ENCODE measurements around the gene SH3GL1. TPM values are rescaled to one million over a fixed set of nuclear protein-coding genes. Genes with fewer than 3 reads are reported as not detected.

Gene SH3GL1
- polyA plus RNA-seq, 1 donor (not counting 4 experiments of a cell fraction or from before 2014, with no cell fraction given): 47.4 TPM

- peaks cover 8% of the 10 kb centered on the region for H4K20me1 ChIP-seq (ENCODE audit: control insufficient read depth, extremely low read depth, insufficient read depth, low read length)
- H3K27ac ChIP-seq (ENCODE audit: control insufficient read depth, insufficient read depth, low read length): no peak overlapping the region
- peaks cover 97% of the 10 kb centered on the region for H3K79me2 ChIP-seq (ENCODE audit: control insufficient read depth, insufficient read depth, low read length)
- H3K4me1 ChIP-seq (ENCODE audit: control insufficient read depth, extremely low read depth, insufficient read depth, low read length): peaks cover 36% of the 10 kb centered on the region
- H3K9me3 ChIP-seq (ENCODE audit: control insufficient read depth, low read depth, low read length): no peaks in the 10 kb centered on the region
- TF ChIP-seq EZH2 (IDR thresholded peaks at IDR 0.05; ENCODE audit: low read length) (no peak), CTCF (optimal IDR thresholded peaks at IDR 0.05 in 1 of 3, IDR thresholded peaks at IDR 0.05 in 1 of 3, conservative IDR thresholded peaks at IDR 0.05 in 1 of 3; ENCODE audit: extremely low read depth in 1 of 3, insufficient read depth in 2 of 3, low read length in 3 of 3) (no peak)
- no peak overlapping the region for H3K4me2 ChIP-seq (ENCODE audit: control insufficient read depth, extremely low read depth, insufficient read depth, low read depth, low read length)
- no peak overlapping the region for H3K9ac ChIP-seq (ENCODE audit: control insufficient read depth, extremely low read depth, insufficient read depth, low read length)
- no peaks in the 10 kb centered on the region for H3K9me1 ChIP-seq (ENCODE audit: control insufficient read depth, extremely low read depth, insufficient read depth, low read length)
- peaks cover 8 to 30% of the 10 kb centered on the region in 2 experiments for H3K36me3 ChIP-seq (ENCODE audit: control insufficient read depth in 2 of 2, extremely low read depth in 1 of 2, insufficient read depth in 2 of 2, low read length in 2 of 2)
- no peak overlapping the region for H3K4me3 ChIP-seq (ENCODE audit: control insufficient read depth in 2 of 3, extremely low read depth in 1 of 3, insufficient read depth in 2 of 3, low read depth in 1 of 3, low read length in 3 of 3)
- H3K27me3 ChIP-seq (ENCODE audit: control insufficient read depth, extremely low read depth, insufficient read depth, low read length): no peaks in the 10 kb centered on the region
- dilution Hi-C loops (cut with MboI; ENCODE audit: extremely low pct_ligation_motif_present, low sequenced_read_pairs): no loop called here
- no peak overlapping the region for H2AFZ ChIP-seq (ENCODE audit: control insufficient read depth, low read length)
- no peak for FAIRE-seq
- no peak for DNase-seq (ENCODE audit: low read depth, low spot score)
These were observed 6.3 kb downstream of the SH3GL1 start for GRCh38 chr19:4393947-4394590.

- Histone ChIP-seq H3K79me2 (ENCODE audit: control insufficient read depth, insufficient read depth, low read length) (peaks cover 96% of the 10 kb centered on the region), H4K20me1 (ENCODE audit: control insufficient read depth, extremely low read depth, insufficient read depth, low read length) (peaks cover 10% of the 10 kb centered on the region), H3K9me3 (ENCODE audit: control insufficient read depth, low read depth, low read length) (no peaks in the 10 kb centered on the region), H2AFZ (ENCODE audit: control insufficient read depth, low read length) (no peak overlapping the region), H3K4me2 (ENCODE audit: control insufficient read depth, extremely low read depth, insufficient read depth, low read depth, low read length) (peak overlapping the region; percentile 54), H3K36me3 (ENCODE audit: control insufficient read depth in 2 of 2, extremely low read depth in 1 of 2, insufficient read depth in 2 of 2, low read length in 2 of 2) (peaks cover 14 to 21% of the 10 kb centered on the region in 2 experiments), H3K4me1 (ENCODE audit: control insufficient read depth, extremely low read depth, insufficient read depth, low read length) (peaks cover 34% of the 10 kb centered on the region), H3K27ac (ENCODE audit: control insufficient read depth, insufficient read depth, low read length) (peak overlapping the region; percentile 56), H3K9ac (ENCODE audit: control insufficient read depth, extremely low read depth, insufficient read depth, low read length) (peak overlapping the region; percentile 48), H3K9me1 (ENCODE audit: control insufficient read depth, extremely low read depth, insufficient read depth, low read length) (no peaks in the 10 kb centered on the region), H3K27me3 (ENCODE audit: control insufficient read depth, extremely low read depth, insufficient read depth, low read length) (no peaks in the 10 kb centered on the region), H3K4me3 (ENCODE audit: control insufficient read depth in 2 of 3, extremely low read depth in 1 of 3, insufficient read depth in 2 of 3, low read depth in 1 of 3, low read length in 3 of 3) (peak overlapping the region in 2 of 3 experiments; percentile 9 to 12)
- no peak for TF ChIP-seq CTCF (optimal IDR thresholded peaks at IDR 0.05 in 1 of 3, IDR thresholded peaks at IDR 0.05 in 1 of 3, conservative IDR thresholded peaks at IDR 0.05 in 1 of 3; ENCODE audit: extremely low read depth in 1 of 3, insufficient read depth in 2 of 3, low read length in 3 of 3)
- no peak for TF ChIP-seq EZH2 (IDR thresholded peaks at IDR 0.05; ENCODE audit: low read length)
- DNase-seq (ENCODE audit: low read depth, low spot score) (no peak), FAIRE-seq (peak; percentile 32)
- dilution Hi-C loops (cut with MboI; ENCODE audit: extremely low pct_ligation_motif_present, low sequenced_read_pairs): no loop called here
These were observed 8.5 kb downstream of the SH3GL1 start for GRCh38 chr19:4391701-4392483.

Data from keratinocyte (primary cell).